ENCODE data around the gene WEE1.
"Not testable (repeated sequence)": the region's sequence is repeated elsewhere in the genome, so short reads cannot be mapped to it uniquely, and the experiment has no call there.

DNA sequence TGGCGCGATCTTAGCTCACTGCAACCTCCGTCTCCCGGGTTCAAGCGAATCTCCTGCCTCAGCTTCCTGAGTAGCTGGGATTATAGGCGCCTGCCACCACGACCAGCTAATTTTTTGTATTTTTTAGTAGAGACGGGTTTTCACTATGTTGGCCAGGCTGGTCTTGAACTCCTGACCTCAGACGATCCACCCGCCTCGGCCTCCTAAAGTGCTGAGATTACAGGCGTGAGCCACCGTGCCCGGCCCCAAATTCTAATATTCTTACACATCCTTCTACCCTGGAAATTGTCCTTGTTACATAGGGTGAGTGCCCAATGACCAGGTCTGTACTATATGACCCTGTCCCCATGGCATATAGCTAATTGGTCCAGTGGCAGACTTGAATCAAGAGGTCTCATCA, 29.7 kb downstream of the WEE1 start:
- TF ChIP-seq EZH2 (IDR thresholded peaks at IDR 0.05; ENCODE audit: low read depth) = not testable (repeated sequence)
- TF ChIP-seq, protein P1, sequence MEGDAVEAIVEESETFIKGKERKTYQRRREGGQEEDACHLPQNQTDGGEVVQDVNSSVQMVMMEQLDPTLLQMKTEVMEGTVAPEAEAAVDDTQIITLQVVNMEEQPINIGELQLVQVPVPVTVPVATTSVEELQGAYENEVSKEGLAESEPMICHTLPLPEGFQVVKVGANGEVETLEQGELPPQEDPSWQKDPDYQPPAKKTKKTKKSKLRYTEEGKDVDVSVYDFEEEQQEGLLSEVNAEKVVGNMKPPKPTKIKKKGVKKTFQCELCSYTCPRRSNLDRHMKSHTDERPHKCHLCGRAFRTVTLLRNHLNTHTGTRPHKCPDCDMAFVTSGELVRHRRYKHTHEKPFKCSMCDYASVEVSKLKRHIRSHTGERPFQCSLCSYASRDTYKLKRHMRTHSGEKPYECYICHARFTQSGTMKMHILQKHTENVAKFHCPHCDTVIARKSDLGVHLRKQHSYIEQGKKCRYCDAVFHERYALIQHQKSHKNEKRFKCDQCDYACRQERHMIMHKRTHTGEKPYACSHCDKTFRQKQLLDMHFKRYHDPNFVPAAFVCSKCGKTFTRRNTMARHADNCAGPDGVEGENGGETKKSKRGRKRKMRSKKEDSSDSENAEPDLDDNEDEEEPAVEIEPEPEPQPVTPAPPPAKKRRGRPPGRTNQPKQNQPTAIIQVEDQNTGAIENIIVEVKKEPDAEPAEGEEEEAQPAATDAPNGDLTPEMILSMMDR (conservative IDR thresholded peaks at IDR 0.05) = not testable (repeated sequence)
